GM12875 (cell line): ENCODE measurements around the gene AGK.

Source experiments
- H3K4me3 ChIP-seq: one replicate; pipeline ENCODE4 v1.5.1; 2011; ENCODE audit warnings: low read depth, low read length, control low read depth
- TF ChIP-seq, protein P1 (sequence below): IDR thresholded peaks from 2 replicates; pipeline ENCODE4 v1.5.1; 2011; ENCODE audit warnings: low read depth, mild to moderate bottlenecking, control low read depth, inconsistent platforms, low read length, moderate library complexity, borderline replicate concordance; ENCODE audit not compliant: insufficient read depth

Gene AGK

DNA sequence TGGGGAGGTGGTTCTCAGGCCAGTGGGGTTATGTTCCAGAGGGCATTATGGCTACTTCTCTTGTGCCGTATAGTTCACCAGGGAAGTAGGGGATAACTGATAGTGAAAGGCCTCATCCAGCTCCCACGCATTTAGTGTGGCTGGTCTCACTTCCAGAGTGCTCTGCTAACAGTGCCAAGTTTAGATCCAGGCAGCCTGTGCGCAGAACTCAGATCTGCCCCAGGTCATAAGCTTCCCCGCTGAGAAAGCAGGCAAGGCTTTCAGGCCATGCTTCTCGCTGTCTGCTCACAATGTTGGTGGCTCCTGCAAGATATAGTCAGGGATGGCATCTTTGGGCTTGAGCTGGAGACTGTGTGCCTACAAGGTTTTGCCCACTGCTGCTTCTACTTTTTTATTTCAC is 11.3 kb downstream of the AGK start:
- no peak overlapping the region for H3K4me3 ChIP-seq
- TF ChIP-seq, protein P1, sequence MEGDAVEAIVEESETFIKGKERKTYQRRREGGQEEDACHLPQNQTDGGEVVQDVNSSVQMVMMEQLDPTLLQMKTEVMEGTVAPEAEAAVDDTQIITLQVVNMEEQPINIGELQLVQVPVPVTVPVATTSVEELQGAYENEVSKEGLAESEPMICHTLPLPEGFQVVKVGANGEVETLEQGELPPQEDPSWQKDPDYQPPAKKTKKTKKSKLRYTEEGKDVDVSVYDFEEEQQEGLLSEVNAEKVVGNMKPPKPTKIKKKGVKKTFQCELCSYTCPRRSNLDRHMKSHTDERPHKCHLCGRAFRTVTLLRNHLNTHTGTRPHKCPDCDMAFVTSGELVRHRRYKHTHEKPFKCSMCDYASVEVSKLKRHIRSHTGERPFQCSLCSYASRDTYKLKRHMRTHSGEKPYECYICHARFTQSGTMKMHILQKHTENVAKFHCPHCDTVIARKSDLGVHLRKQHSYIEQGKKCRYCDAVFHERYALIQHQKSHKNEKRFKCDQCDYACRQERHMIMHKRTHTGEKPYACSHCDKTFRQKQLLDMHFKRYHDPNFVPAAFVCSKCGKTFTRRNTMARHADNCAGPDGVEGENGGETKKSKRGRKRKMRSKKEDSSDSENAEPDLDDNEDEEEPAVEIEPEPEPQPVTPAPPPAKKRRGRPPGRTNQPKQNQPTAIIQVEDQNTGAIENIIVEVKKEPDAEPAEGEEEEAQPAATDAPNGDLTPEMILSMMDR: no peak

DNA sequence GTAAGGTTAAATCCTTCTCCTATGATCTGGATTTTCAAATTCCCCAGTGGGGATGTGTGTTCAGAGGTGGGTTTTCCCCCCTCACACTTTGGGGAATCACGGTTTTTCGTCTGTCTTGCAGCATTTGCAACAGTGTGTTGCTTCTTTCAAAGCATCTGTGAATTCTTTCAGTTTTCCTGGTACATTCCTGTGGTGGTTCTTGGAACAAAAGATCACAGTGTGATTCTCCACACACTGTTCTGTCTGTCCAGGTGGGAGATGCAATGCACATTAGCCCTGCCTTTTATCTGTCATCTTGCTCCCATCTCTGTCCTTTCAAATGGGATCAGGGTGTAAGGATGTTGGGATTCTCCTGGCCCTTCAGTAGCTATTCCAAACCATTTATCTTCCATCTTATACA is 11.8 kb downstream of the AGK start:
- TF ChIP-seq, protein P1: no peak
- no peak overlapping the region for H3K4me3 ChIP-seq

DNA sequence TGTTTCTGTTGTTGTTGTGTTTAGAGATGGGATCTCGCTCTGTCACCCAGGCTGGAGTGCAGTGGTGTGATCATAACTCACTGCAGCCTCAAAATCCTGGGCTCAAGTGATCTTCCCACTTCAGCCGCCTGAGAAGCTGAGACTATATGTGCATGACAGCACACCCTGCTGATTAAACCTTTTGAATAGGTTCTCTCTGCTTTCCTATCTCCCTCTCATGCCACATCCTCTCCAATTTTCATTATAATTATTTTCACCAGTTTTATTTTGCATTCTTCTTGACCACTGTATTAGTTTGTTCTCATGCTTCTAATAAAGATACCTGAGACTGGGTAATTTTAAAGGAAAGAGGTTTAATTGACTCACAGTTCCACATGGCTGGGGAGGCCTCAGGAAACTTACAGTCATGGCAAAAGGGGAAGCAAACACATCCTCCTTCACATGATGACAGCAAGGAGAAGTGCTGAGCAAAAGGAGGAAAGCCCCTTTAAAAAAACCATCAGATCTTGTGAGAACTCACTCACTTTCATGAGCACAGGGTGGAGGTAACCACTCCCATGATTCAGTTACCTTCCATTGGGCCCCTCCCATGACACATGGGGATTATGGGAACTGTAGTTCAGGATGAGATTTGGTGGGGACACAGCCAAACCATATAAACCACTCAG is 12.9 kb downstream of the AGK start:
- TF ChIP-seq, protein P1: no peak

DNA sequence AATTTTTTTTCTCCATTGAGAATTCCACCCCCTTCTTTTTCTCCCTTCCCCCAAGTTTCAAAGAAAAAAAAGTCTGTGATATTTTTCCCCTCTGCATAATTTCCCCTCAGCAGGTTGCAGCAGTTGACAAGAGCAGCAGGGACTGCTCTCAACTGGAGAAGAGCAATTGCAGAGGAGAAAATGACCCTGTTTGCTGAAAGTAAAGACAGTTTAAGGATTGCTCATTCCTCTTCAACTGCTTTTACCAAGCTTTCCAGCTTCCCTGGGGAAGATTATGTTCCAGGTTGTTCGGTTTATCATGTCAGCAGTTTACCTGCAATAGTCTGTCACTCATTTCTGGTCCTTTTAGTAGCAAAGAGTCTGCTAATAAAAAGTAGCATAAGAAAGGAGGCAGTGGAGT is 16.2 kb downstream of the AGK start:
- TF ChIP-seq, protein P1: no peak
- no peak overlapping the region for H3K4me3 ChIP-seq

More for the DNA sequence above, 12.9 kb downstream of the AGK start:
- no peak overlapping the region for H3K4me3 ChIP-seq

DNA sequence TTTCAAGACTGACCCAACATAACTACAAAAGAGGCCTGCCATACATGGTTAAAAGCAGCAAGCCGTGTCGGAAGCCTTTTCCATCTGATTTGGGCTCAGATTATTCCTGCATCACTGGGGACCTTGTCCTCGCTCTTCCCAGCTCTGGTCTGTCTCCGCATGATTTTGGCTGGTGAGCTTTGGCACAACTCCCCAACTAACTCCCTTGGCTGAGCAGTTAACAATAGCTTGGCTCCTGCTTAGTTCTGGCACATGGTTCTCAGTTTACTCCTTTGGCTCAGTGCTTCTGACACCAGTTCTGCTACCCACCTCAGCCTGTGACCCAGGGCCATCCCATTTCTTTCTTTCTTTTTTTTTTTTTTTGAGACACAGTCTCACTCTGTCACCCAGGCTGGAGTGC is 17.0 kb downstream of the AGK start:
- H3K4me3 ChIP-seq: no peak overlapping the region
- TF ChIP-seq, protein P1: no peak

DNA sequence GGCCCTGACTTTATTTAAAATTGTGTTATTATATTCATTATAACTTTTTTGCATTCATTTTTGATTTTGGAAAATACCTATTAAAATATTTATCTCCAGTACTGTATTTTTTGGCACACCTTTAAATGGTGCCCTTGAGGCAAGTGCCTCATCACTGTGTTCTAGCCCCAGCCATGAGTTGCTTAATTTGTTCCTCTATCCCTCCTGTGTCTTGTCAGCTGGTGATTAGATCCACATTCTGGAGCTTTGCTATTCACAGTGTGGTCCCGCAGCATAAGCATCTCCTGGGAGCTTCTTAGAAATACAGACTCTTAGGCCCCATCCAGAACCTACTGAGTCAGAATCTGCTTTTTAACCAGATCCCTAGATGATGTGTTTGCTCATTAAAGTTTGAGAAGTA is 19.8 kb downstream of the AGK start:
- H3K4me3 ChIP-seq: no peak overlapping the region
- TF ChIP-seq, protein P1: no peak

DNA sequence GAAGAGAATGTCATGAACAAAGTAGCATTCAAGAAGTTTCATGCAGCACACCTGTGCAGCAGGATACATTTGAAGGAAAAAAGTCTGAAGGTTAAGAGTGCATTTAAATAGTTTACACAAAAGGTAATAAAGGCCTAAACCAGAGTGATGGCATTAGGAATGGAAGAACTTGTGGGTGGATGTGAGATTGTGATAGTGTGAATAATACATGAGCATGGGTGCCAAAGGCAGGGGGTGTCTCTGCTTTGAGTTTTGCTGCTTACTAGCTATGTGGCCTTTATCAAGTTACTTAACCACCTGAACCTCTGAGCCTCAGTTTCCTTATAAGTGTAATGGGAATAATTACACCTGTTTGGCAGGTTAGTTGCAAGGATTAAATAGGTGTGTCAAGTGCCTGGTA is 21.0 kb downstream of the AGK start:
- TF ChIP-seq, protein P1: no peak

More for the DNA sequence above, 21.0 kb downstream of the AGK start:
- H3K4me3 ChIP-seq: no peak overlapping the region
